A549 (cell line): Measurements from ENCODE around the gene CHCHD6. TPM values are rescaled to one million over a fixed set of nuclear protein-coding genes. Genes with fewer than 3 reads are reported as not detected.
A peak's percentile ranks its signal among the peaks of the same experiment; 100 is the strongest.

Experiments
- ATAC-seq, 2 experiments: fragments of 200-7000 bp in 1 of 2; fragments of >200 bp in 1 of 2; cut with Nextera tagmentation in 1 of 2; cut with Tn5 transposase in 1 of 2; 3 replicates each; pipeline versions ENCODE4 v1.8.0 to v1.9.1; 2018 to 2020; ENCODE audit warnings: mild to moderate bottlenecking in 1 of 2, moderate library complexity in 1 of 2
- CTCF ChIA-PET: fragments of 300-600 bp; sonication (Branson Sonifier 250); formaldehyde crosslinking; extraction: SDS; loops from one replicate; lab custom pipeline; 2021; ENCODE audit warnings: antibody characterized with exemption, inconsistent platforms; lab: Yijun Ruan, JAX
- POLR2A ChIA-PET: fragments of 350-600 bp; formaldehyde crosslinking; extraction: SDS; loops from one replicate; lab custom pipeline; 2021; ENCODE audit warnings: antibody characterized with exemption, inconsistent platforms; lab: Yijun Ruan, JAX
- DNase-seq, 2 experiments: peaks; one replicate each; pipeline versions ENCODE4 v3.0.0 to v3.0.0-alpha.2; 2011 to 2016; ENCODE audit warnings: low read depth in 1 of 2, low spot score in 1 of 2
- FAIRE-seq: peaks from 2 replicates; lab custom pipeline; 2011; peaks lifted over from hg19 to GRCh38; lab: Jason Lieb, UNC
- H3K27ac ChIP-seq, 2 experiments: fragments of >200 bp; sonication (Bioruptor Twin); formaldehyde crosslinking; 3 replicates each; pipeline ENCODE4 v1.5.1; 2016 to 2017
- H3K4me1 ChIP-seq: fragments of >200 bp; sonication (Bioruptor Twin); formaldehyde crosslinking; 3 replicates; pipeline ENCODE4 v1.6.1; 2016
- H3K4me2 ChIP-seq: fragments of >200 bp; sonication (Bioruptor Twin); formaldehyde crosslinking; 3 replicates; pipeline ENCODE4 v1.6.1; 2016
- H3K4me3 ChIP-seq: fragments of >200 bp; sonication (Bioruptor Twin); formaldehyde crosslinking; 3 replicates; pipeline ENCODE4 v1.5.1; 2016
- H3K9me3 ChIP-seq: fragments of >200 bp; sonication (Bioruptor Twin); formaldehyde crosslinking; 3 replicates; pipeline ENCODE4 v1.6.1; 2016
- BHLHE40 ChIP-seq: IDR thresholded peaks from 2 replicates; pipeline ENCODE4 v1.6.1; 2012; ENCODE audit warnings: low read depth, low read length, inconsistent platforms
- CBX2 ChIP-seq: fragments of 200-600 bp; sonication (generic); IDR thresholded peaks from 2 replicates; pipeline ENCODE4 v1.6.1; 2016; ENCODE audit warnings: low read depth, mild to moderate bottlenecking, borderline replicate concordance
- CBX8 ChIP-seq: fragments of 200-600 bp; sonication (generic); IDR thresholded peaks from 2 replicates; pipeline ENCODE4 v1.6.1; 2016
- CHD2 ChIP-seq: fragments of 150-350 bp; IDR thresholded peaks from 2 replicates; pipeline ENCODE4 v1.6.1; 2014; ENCODE audit warnings: low read length; ENCODE audit not compliant: partially characterized antibody
- EHMT2 ChIP-seq: fragments of 200-600 bp; sonication (generic); IDR thresholded peaks from 2 replicates; pipeline ENCODE4 v1.6.1; 2016; ENCODE audit warnings: antibody characterized with exemption, low read depth, mild to moderate bottlenecking, moderate library complexity
- EP300 ChIP-seq, 2 experiments: fragments of >200 bp; sonication (Bioruptor Twin); formaldehyde crosslinking; IDR thresholded peaks; 2 replicates in 1 of 2; 3 replicates in 1 of 2; pipeline ENCODE4 v1.6.1; 2016 to 2017
- ESRRA ChIP-seq: fragments of 150-350 bp; IDR thresholded peaks from 2 replicates; pipeline ENCODE4 v1.6.1; 2014; ENCODE audit warnings: mild to moderate bottlenecking, low read length, borderline replicate concordance
- FOSL2 ChIP-seq, 2 experiments: fragments of 450-650 bp in 1 of 2; fragments of >200 bp in 1 of 2; sonication (Bioruptor Twin) in 1 of 2; formaldehyde crosslinking; IDR thresholded peaks; 2 replicates each; pipeline versions ENCODE4 v1.5.0 to v1.6.1; 2016 to 2020; ENCODE audit warnings: mild to moderate bottlenecking in 1 of 2, moderate library complexity in 1 of 2
- HES2 ChIP-seq: fragments of >200 bp; sonication (Bioruptor Twin); formaldehyde crosslinking; IDR thresholded peaks from 2 replicates; pipeline ENCODE4 v1.6.1; 2016
- JUN ChIP-seq, 2 experiments: fragments of >200 bp; sonication (Bioruptor Twin); formaldehyde crosslinking; IDR thresholded peaks; 2 replicates in 1 of 2; 3 replicates in 1 of 2; pipeline ENCODE4 v1.6.1; 2016 to 2017
- JUNB ChIP-seq: fragments of >200 bp; sonication (Bioruptor Twin); formaldehyde crosslinking; IDR thresholded peaks from 2 replicates; pipeline ENCODE4 v1.6.1; 2016
- MAFK ChIP-seq: fragments of 450-650 bp; IDR thresholded peaks from 2 replicates; pipeline ENCODE4 v1.6.1; 2014; ENCODE audit not compliant: partially characterized antibody
- MAX ChIP-seq: IDR thresholded peaks from 2 replicates; pipeline ENCODE4 v1.6.1; 2012
- NPAS2 ChIP-seq: fragments of 250-450 bp; sonication (Bioruptor Pico); IDR thresholded peaks from 2 replicates; pipeline ENCODE4 v1.8.0; 2022; ENCODE audit warnings: mild to moderate bottlenecking, moderate library complexity, borderline replicate concordance
- PBX3 ChIP-seq: IDR thresholded peaks from 2 replicates; pipeline ENCODE4 v1.6.1; 2012
- POLR2AphosphoS2 ChIP-seq: conservative IDR thresholded peaks from 2 replicates; pipeline ENCODE4 v1.6.1; 2012; ENCODE audit warnings: low read length, improper control_type of control experiment, inconsistent platforms
- REST ChIP-seq: fragments of 200-600 bp; sonication (generic); IDR thresholded peaks from 2 replicates; pipeline ENCODE4 v1.6.1; 2016; ENCODE audit warnings: antibody characterized with exemption, mild to moderate bottlenecking, moderate library complexity
- RNF2 ChIP-seq: fragments of 200-600 bp; sonication (generic); IDR thresholded peaks from 2 replicates; pipeline ENCODE4 v1.6.1; 2016; ENCODE audit warnings: low read depth, mild to moderate bottlenecking, antibody characterized with exemption, moderate library complexity, borderline replicate concordance
- SMC3 ChIP-seq: fragments of >200 bp; sonication (Bioruptor Twin); formaldehyde crosslinking; IDR thresholded peaks from 3 replicates; pipeline ENCODE4 v1.6.1; 2018; ENCODE audit warnings: inconsistent platforms
- SREBF2 ChIP-seq: fragments of 450-650 bp; IDR thresholded peaks from 2 replicates; pipeline ENCODE4 v1.6.1; 2014; ENCODE audit warnings: mild to moderate bottlenecking, moderate library complexity
- ZC3H11A ChIP-seq: fragments of 450-650 bp; IDR thresholded peaks from 2 replicates; pipeline ENCODE4 v1.6.1; 2014; ENCODE audit warnings: antibody characterized with exemption, mild to moderate bottlenecking
- ZSCAN20 ChIP-seq: fragments of 250-450 bp; sonication (Bioruptor Pico); IDR thresholded peaks from 2 replicates; pipeline ENCODE4 v1.8.0; 2022; ENCODE audit warnings: mild to moderate bottlenecking, moderate library complexity
- WGBS: methylation state at CpG from one replicate; pipeline ENCODE4 v1.1.6; 2017; ENCODE audit errors: missing lambda C conversion rate; 5-methylcytosine and 5-hydroxymethylcytosine counted together
- polyA plus RNA-seq, 4 experiments: library from polyadenylated mRNA; depleted of rRNA in 3 of 4; stranded (reverse); fragments of >200 nt; fragmentation: RNase III in 1 of 4; extraction: RNeasy Plus Mini Kit Qiagen cat#74134 plus additional on column Dnase treatment in 1 of 4; gene quantifications; 2 replicates in 3 of 4; 3 replicates in 1 of 4; pipeline ENCODE4 v1.2.3, GENCODE V29; 2011 to 2017
- TF ChIP-seq, protein P1 (sequence below): fragments of 450-650 bp; IDR thresholded peaks from 2 replicates; pipeline ENCODE4 v1.6.1; 2014; ENCODE audit warnings: antibody characterized with exemption

Gene CHCHD6
- polyA plus RNA-seq, 2 of the 4 experiments (the other 2 are of a cell fraction) = 15.0 to 18.1 TPM

DNA sequence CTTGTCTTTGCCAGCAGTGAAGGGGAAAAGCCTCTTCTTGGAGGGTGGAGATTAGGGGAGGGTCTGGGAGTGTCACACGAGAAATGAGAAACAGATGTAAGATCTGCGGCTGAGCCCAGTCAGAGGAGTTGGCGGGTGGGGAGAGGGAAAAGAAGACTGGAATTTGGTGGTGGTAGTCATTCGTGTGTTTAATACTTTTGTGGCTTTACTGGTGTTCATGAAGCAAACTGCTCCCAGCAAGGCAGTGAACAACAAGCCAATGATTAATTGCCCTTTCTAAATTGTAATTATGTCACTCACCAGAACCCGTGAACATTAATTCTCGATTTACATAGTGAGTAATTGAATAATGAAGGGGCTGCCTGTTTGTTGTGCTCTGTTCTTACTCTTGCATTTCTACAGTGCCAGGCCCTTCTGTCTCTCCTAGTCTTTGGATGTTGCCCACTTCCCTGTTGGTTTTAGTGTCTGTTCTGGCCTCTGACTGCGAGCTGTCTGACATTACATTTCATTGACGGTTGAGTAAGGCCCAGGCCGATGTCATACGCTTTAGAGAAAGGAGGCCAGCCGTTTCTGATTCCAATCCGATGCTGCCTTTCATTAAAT, 78.0 kb downstream of the CHCHD6 start:
- no peak overlapping the region for H3K4me3 ChIP-seq
- ATAC-seq (peak; percentile 60 to 69; a peak in 5 of 6 replicates), FAIRE-seq (no peak), DNase-seq (no peak)
- ChIA-PET CTCF (no interaction called here), POLR2A (no interaction called here)
- H3K4me1 ChIP-seq = peaks cover 34% of the 10 kb centered on the region
- peak overlapping the region; percentile 84 to 86 for H3K27ac ChIP-seq
- TF ChIP-seq ZC3H11A (no peak), MAX (no peak), SMC3 (no peak), BHLHE40 (no peak), CBX2 (no peak), HES2 (no peak), ZSCAN20 (no peak), PBX3 (no peak), EHMT2 (no peak), CBX8 (no peak), NPAS2 (no peak), EP300 (IDR thresholded peaks at IDR 0.05) (no peak), ESRRA (no peak), SREBF2 (no peak), CHD2 (no peak), RNF2 (no peak), POLR2AphosphoS2 (no peak), REST (no peak)
- TF ChIP-seq, protein P1, sequence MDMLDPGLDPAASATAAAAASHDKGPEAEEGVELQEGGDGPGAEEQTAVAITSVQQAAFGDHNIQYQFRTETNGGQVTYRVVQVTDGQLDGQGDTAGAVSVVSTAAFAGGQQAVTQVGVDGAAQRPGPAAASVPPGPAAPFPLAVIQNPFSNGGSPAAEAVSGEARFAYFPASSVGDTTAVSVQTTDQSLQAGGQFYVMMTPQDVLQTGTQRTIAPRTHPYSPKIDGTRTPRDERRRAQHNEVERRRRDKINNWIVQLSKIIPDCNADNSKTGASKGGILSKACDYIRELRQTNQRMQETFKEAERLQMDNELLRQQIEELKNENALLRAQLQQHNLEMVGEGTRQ = no peak
- H3K4me2 ChIP-seq = peak overlapping the region; percentile 74
- H3K9me3 ChIP-seq = no peaks in the 10 kb centered on the region
- 35% methylated on average over 12 of the region's 12 CpGs for WGBS

DNA sequence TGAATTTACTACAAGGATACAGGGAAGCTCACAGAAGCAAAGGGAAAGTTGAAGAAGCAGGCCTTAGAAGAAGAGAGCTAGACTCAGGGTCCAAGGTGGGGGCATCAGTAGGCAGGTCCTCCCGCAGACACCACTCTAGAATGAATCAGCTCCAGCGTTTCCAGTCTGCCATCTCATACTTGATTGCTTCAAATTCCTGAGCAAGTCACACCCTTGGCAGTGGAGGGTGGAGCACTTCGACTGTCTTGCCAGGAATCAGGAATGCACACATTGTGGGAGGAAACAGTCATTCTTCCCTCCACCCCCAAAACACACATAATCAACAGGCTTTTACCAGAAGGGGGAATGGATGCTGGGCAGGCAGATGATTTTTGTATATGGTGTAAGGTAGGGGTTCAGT, 78.5 kb downstream of the CHCHD6 start:
- peak; percentile 96 to 98 for ATAC-seq
- ChIA-PET POLR2A (no interaction called here), CTCF (interaction anchor here (0.7 kb wide), 1 partner anchor 30 kb away, joined by 4 read pairs; no protein-coding TSS in a partner anchor)
- no peak overlapping the region for H3K4me3 ChIP-seq
- no peak for TF ChIP-seq ESRRA
- 0 out of 2 replicates have a peak, but pooled peaks have one; percentile 24 for TF ChIP-seq JUNB
- TF ChIP-seq MAFK = peak; percentile 21
- peak in 1 of 2 experiments; percentile 32; a peak in 1 of 5 replicates for TF ChIP-seq EP300 (IDR thresholded peaks at IDR 0.05)
- TF ChIP-seq JUN (IDR thresholded peaks at IDR 0.05) = peak in 1 of 2 experiments; percentile 23; a peak in 1 of 5 replicates
- peak; percentile 38; the same call in 1 of the 2 replicates for TF ChIP-seq MAX
- no peak for TF ChIP-seq FOSL2 (IDR thresholded peaks at IDR 0.05)
- TF ChIP-seq FOSL2 (CRISPR knock-in tag; IDR thresholded peaks at IDR 0.05) = peak; percentile 51; the same call in 1 of the 2 replicates
- no peak for TF ChIP-seq SMC3
- H3K27ac ChIP-seq = peak overlapping the region; percentile 84 to 86
- H3K9me3 ChIP-seq = no peaks in the 10 kb centered on the region
- H3K4me1 ChIP-seq = peaks cover 34% of the 10 kb centered on the region
- peak; percentile 54 to 88 for DNase-seq
- WGBS = 0% methylated on average over 3 of the region's 3 CpGs
- peak overlapping the region; percentile 74 for H3K4me2 ChIP-seq
- no peak for FAIRE-seq
